Hepatocyte (in vitro differentiated cells): ENCODE data around the gene CCDC51.

Experiments
- EZH2 ChIP-seq: fragments of 200-600 bp; sonication (generic); IDR thresholded peaks from 2 replicates; pipeline ENCODE4 v1.6.1; 2016; ENCODE audit warnings: antibody characterized with exemption, mild to moderate bottlenecking, borderline replicate concordance
- EZH2phosphoT487 ChIP-seq: fragments of 200-600 bp; sonication (generic); IDR thresholded peaks from one replicate; pipeline ENCODE4 v1.6.1; 2018; ENCODE audit warnings: antibody characterized with exemption, mild to moderate bottlenecking, low read depth, moderate library complexity; ENCODE audit not compliant: unreplicated experiment, severe bottlenecking
- TF ChIP-seq, protein P1 (sequence below): fragments of 200-600 bp; sonication (generic); IDR thresholded peaks from 2 replicates; pipeline ENCODE4 v1.5.1; 2016; ENCODE audit warnings: antibody characterized with exemption, mild to moderate bottlenecking; ENCODE audit not compliant: poor library complexity

GRCh38 chr3:48416091-48416505, 23.8 kb downstream of the CCDC51 start:
- TF ChIP-seq, protein P1, sequence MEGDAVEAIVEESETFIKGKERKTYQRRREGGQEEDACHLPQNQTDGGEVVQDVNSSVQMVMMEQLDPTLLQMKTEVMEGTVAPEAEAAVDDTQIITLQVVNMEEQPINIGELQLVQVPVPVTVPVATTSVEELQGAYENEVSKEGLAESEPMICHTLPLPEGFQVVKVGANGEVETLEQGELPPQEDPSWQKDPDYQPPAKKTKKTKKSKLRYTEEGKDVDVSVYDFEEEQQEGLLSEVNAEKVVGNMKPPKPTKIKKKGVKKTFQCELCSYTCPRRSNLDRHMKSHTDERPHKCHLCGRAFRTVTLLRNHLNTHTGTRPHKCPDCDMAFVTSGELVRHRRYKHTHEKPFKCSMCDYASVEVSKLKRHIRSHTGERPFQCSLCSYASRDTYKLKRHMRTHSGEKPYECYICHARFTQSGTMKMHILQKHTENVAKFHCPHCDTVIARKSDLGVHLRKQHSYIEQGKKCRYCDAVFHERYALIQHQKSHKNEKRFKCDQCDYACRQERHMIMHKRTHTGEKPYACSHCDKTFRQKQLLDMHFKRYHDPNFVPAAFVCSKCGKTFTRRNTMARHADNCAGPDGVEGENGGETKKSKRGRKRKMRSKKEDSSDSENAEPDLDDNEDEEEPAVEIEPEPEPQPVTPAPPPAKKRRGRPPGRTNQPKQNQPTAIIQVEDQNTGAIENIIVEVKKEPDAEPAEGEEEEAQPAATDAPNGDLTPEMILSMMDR: no peak
- TF ChIP-seq EZH2 (no peak), EZH2phosphoT487 (no peak)
